GM12872 (cell line): ENCODE results near the gene WDPCP.

Experiments used
- TF ChIP-seq, protein P1 (sequence below): IDR thresholded peaks from 3 replicates; pipeline ENCODE4 v1.5.1; 2011; ENCODE audit warnings: low read depth, mild to moderate bottlenecking, low read length, moderate library complexity; ENCODE audit not compliant: insufficient read depth

The WDPCP gene

DNA sequence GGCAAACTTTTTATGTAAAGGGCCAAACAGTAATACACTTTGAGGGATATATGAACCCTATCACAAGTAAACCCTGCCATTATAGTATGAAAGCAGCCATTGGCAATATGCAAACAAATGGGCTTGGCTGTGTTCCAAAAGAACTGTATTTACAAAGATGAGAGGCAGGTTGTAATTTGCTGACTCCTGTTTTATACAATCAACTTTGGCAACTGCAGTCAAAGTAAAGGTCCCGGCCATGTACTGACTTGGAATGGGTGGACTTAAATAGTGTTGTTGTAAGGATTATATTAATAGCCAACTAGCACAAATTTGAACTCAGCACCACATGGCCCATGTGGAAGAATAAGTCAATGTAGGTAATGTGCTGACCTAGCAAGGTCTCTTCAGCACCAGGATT, 223.4 kb downstream of the WDPCP start:
- TF ChIP-seq, protein P1, sequence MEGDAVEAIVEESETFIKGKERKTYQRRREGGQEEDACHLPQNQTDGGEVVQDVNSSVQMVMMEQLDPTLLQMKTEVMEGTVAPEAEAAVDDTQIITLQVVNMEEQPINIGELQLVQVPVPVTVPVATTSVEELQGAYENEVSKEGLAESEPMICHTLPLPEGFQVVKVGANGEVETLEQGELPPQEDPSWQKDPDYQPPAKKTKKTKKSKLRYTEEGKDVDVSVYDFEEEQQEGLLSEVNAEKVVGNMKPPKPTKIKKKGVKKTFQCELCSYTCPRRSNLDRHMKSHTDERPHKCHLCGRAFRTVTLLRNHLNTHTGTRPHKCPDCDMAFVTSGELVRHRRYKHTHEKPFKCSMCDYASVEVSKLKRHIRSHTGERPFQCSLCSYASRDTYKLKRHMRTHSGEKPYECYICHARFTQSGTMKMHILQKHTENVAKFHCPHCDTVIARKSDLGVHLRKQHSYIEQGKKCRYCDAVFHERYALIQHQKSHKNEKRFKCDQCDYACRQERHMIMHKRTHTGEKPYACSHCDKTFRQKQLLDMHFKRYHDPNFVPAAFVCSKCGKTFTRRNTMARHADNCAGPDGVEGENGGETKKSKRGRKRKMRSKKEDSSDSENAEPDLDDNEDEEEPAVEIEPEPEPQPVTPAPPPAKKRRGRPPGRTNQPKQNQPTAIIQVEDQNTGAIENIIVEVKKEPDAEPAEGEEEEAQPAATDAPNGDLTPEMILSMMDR = no peak

DNA sequence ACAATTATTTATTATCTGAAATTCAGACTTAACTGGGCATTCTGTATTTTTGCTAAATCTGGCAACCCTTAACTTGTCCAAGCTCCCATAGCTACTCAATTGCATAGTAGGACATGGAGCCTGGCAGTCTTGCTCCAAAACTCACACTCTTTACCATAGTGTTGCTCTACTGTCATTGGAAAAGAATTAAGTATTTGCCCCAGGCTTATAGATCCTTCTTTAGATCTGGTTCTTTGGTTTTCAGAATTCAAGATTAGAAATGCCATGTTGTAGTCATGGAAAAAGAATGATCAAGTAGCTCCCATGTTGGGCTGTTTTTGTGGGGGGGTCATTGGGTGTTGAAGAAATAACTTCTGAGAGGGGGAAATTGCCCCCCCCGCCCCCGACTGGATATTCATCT, 240.9 kb downstream of the WDPCP start:
- TF ChIP-seq, protein P1 = no peak

DNA sequence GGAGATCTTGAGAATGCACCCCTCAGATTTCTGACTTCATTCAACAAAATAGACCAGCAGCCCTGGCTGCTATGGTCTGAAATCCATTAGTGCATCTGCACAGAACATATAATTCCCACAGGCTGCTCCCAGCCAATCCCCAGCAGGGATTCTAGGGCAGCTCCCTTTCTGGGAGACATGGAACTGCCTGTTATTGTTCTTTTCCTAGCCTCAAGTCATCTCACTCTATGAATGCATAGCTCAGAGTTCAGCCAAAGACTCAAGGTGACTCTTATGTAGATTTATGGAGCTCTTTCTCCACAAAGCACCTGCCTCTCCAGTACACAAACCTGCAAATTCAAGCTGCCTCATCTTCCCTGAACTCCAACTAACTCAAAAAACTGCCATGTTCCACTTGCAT, 241.9 kb downstream of the WDPCP start:
- TF ChIP-seq, protein P1 = no peak

DNA sequence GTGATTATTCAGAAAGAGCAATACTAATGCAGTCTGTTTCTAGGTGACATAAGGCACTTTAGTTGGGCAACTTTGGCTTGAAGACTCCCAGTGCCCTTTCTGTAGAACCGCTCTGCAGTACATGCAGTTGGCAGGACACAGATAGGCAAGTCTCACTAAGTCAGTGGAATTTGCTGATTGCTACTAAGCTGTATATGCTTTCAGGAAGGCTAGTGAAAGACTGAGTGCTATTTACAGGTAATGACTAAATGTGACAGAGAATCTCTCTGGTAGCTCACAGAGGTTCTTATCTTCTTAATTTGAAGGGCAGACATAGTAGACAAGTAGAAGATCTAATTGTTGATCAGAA, 243.0 kb downstream of the WDPCP start:
- TF ChIP-seq, protein P1 = no peak

DNA sequence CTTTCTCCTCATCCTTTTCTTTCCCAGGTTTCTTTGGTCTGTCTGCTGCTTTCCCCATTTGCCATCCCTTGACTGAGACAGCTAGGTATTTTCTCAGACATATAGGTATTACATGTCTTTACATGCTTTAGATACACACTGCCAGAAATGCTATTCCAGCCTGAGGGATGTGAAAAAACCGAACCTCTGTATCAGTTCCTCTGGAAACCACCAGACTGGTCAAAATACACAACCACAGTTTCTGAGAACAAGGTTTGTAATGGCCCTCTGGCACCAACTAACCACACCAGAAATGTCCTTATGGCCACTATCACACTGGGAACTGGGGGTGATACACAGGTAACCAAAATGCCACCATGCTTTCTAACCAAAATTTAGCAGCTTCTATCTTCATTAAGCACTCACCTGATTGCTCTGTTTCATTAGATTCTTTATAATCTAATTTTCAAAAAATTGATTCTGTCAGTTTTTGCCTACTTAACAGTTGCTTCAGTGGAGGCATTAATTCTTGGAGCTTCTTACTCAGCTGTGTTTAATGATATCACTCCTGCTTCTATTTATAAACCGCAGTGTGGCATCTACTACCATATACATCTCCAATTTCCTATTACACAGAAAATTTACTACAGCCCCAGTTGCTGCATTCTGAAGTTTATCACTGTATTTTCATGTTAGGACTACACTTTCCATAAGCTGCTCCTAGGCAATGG, 243.5 kb downstream of the WDPCP start:
- TF ChIP-seq, protein P1 = no peak

DNA sequence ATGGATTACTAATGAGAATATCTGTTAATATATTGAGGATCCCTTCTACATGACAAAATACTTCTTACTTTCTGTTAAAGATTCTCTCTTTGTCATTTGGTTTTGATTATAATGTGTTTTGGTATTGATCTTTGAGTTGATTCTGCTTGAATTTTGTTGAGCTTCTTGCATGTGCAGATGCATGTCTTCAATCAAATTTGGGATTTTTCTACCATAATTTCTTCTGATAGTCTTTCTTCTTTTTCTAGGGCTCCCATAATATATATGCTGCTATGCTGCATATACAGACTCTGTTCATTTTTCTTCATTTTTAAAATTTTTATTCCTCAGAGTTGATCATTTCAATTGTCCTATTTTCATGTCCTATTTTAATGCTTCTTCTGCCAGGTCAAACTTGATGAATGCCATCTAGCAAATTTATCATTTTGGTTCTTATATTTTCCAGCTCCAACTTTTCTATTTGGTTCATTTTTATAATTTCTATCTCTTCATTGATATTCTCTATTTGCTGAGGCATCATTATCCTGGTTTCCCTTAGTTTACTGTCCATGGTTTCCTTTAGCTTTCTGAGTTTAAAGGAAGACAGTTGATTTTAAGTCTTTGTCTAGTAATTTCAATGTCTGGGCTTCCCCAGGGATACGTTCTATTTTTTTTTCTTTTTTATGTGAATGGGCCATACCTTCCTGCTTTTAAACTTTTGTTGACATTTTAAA, 244.7 kb downstream of the WDPCP start:
- TF ChIP-seq, protein P1 = no peak

DNA sequence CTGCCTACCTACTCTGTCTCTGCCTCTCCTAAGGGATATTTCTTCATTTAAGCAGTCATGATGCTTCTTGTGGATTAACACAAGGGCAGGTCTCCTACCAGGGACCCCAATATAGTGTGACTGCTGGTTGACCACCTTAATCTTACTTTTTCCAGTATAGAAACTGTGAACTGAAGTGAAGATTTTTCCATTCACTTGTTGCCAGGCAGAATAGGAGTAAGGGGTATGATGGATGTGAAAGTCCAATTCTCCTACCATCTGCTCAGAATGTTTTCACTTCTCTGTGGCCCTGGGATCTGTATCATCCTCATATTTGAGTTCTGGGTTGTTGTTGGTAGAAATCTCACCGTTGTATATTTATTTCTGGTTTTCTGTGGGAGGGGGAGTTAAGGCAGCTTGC, 247.8 kb downstream of the WDPCP start:
- TF ChIP-seq, protein P1 = no peak
